ENCODE data around the gene SFXN3. TPM values are rescaled to one million over a fixed set of nuclear protein-coding genes. Genes with fewer than 3 reads are reported as not detected.

SFXN3 gene
- total and polyA plus RNA-seq, 2 of the 13 experiments (the other 11 are each of a cell fraction or from before 2014, with no cell fraction given): 16.8 to 71.5 TPM

- TF ChIP-seq ZNF407 (CRISPR knock-in tag; IDR thresholded peaks at IDR 0.05; ENCODE audit: not compliant biosample characterization) (no peak), ZNF274 (CRISPR knock-in tag; IDR thresholded peaks at IDR 0.05) (peak; percentile 45; the same call in 1 of the 2 replicates), SOX13 (IDR thresholded peaks at IDR 0.05) (peak; percentile 20; the same call in 1 of the 2 replicates), SOX13 (CRISPR knock-in tag; conservative IDR thresholded peaks at IDR 0.05 in 1 of 2, IDR thresholded peaks at IDR 0.05 in 1 of 2) (peak in 1 of 2 experiments; percentile 67; a peak in 2 of 4 replicates), PITX1 (CRISPR knock-in tag; IDR thresholded peaks at IDR 0.05) (peak; percentile 64; the same call in 1 of the 2 replicates), ZNF790 (CRISPR knock-in tag; IDR thresholded peaks at IDR 0.05; ENCODE audit: borderline replicate concordance) (no peak), ZNF615 (CRISPR knock-in tag; IDR thresholded peaks at IDR 0.05; ENCODE audit: borderline replicate concordance) (no peak), NFATC3 (CRISPR knock-in tag; IDR thresholded peaks at IDR 0.05) (no peak), ZNF296 (CRISPR knock-in tag; conservative IDR thresholded peaks at IDR 0.05) (no peak), RARA (CRISPR knock-in tag; IDR thresholded peaks at IDR 0.05) (no peak), THRA (CRISPR knock-in tag; IDR thresholded peaks at IDR 0.05; ENCODE audit: borderline replicate concordance) (peak; percentile 59; the same call in 1 of the 2 replicates), ZNF468 (CRISPR knock-in tag; IDR thresholded peaks at IDR 0.05) (no peak), SOX6 (IDR thresholded peaks at IDR 0.05) (no peak), SOX6 (CRISPR knock-in tag; IDR thresholded peaks at IDR 0.05) (peak; percentile 69), HOXA7 (CRISPR knock-in tag; IDR thresholded peaks at IDR 0.05) (no peak), RAD21 (CRISPR knock-in tag; IDR thresholded peaks at IDR 0.05) (peak; percentile 47), BATF2 (CRISPR knock-in tag; IDR thresholded peaks at IDR 0.05) (no peak), BCL3 (CRISPR knock-in tag; IDR thresholded peaks at IDR 0.05) (0 out of 2 replicates have a peak, but pooled peaks have one; percentile 27)
Measured at GRCh38 chr10:101066146-101066895, 35.3 kb downstream of the SFXN3 start (continued).
